Hindlimb muscle (tissue), 1 donor: ENCODE data around the gene IL37. TPM values are rescaled to one million over a fixed set of nuclear protein-coding genes. Genes with fewer than 3 reads are reported as not detected.

Experiments used
- DNase-seq: peaks from one replicate; pipeline ENCODE4 v3.0.0-alpha.2; 2013
- polyA plus RNA-seq: library from polyadenylated mRNA; unstranded; fragments of 120-200 nt; gene quantifications from one replicate; pipeline ENCODE4 v1.2.1, GENCODE V29; 2013; ENCODE audit not compliant: insufficient read length

IL37 gene
- polyA plus RNA-seq = not detected

DNA sequence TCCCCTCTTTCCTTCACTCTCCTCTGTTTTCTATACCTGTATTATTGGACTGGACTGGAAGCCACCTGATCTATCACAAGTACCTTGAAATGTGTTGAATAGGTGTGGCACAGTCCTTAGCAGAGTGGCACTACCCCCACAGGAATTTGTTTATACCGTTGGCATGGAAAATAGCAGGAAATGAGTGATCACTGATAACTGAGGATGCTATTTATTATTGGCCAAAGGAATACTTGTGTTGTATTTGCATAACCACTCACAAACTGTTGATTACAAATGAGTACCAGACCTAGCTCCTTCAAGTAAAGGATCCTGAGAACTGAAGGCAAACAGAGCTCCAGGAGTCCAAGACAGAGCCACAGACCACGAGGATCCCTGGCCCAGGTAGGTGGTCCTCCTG, at the start of gene IL37:
Gene IL37, plus strand, starts transcription at position 301 of the 400 bp plus-strand sequence. CDS start 1,848 bp downstream, outside the sequence.
- no peak for DNase-seq

- no peak for DNase-seq
These were observed 46.9 kb upstream of the IL37 start for GRCh38 chr2:112864072-112864471.

DNA sequence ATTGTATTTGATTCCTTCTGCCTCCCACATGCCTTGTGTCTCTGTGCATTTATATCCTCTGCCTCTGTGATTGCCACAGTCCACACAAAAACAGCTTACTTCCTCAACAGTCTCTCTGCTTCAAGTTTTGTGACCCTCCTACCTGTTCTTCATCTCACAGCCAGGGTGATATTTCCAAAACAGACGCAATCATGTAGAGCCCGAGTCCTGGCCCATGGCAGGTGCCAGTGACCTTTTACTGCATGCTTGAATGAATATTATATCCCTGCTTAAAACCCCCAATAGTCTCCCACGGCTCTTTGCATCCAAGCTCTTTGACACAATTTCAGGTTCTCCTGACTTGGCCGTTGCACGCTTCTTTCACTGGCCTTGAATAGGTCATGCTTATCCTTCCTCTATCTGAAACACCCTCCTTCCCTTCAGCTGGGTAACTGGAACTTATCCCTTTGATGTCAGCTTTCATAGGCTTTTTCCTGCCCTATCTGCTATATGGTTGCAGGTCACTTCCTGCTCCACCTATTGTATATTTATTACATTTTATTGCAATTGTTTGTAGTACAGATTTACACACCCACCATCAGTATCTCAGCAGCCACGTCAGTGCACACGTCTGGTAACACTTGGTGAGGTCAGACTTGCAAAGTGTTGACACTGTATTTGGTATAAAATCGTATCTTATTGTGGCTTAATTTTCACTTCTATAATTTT, 44.7 kb upstream of the IL37 start:
- no peak for DNase-seq

DNA sequence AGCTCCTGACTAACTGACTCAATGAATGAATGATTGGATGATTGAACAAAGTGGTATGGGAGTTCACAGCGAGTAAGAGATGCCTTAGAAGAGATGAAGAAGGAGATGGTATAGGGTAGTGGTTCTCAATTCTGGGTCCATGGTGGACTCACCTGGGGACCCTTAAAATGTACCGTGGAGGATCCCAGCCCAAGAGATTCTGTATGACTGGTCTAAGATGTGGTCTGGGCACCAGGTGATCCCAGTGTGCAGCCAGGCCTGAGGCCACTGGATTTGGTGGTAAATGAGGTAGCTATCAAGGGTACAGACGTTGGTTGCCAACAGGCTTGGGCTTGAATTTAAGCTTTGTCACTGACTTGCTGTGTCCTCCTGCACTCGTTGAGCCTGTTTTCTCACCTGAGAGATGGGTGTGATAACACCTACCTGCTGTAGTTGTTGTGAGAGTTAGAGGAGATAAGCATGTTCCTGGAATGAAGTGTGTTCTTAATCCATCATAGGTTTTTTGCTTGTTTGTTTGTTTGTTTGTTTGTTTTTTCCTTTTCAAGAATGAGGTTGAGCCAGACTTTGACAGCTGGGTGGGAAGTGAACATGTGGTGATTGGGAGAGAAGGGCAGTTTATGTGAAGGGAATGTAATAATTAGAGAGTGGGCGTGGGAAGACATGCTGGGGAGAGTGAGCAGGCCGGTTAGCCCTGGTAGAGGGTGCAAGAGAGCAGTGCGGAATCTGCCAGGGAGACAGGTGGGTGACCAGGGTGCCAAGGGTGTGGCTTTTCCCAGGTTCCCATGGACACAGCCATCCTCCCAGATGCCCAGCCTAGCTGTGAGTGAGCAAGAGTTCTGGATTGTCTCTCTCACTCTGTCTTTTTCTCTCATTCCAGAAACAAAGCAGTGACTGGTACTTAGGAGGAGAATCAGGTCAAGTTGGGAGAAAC, 43.0 kb upstream of the IL37 start:
- DNase-seq = no peak

DNA sequence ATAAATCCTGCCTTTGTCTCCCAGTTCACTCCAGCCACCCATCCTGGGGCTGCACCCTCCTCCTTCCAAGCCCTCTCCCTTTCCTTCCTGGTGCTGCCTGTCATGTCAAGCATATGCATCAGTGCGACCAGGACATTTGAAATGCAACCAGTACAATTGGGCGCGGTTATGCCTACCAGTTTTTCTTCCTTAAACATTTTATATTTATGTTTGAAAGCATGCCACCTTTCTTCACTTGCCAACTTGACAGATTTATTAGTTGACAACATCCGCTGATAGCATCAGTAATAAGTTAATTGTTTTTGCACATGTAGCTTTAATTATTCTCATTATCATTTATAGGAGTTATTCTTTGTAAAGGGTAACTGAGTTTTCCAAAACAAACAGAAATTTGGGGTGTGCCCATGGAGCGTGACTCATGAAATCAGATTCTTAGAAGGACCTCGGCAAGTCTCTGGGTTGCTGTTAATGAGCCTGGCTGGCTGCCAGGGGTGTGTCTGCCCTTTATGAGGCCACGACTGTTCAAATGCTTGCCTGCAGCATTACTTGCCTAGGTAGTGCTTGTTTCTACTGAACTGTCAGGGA, 41.6 kb upstream of the IL37 start:
- DNase-seq = no peak

- DNase-seq = no peak
These were observed 39.8 kb upstream of the IL37 start for GRCh38 chr2:112870841-112871835.

DNA sequence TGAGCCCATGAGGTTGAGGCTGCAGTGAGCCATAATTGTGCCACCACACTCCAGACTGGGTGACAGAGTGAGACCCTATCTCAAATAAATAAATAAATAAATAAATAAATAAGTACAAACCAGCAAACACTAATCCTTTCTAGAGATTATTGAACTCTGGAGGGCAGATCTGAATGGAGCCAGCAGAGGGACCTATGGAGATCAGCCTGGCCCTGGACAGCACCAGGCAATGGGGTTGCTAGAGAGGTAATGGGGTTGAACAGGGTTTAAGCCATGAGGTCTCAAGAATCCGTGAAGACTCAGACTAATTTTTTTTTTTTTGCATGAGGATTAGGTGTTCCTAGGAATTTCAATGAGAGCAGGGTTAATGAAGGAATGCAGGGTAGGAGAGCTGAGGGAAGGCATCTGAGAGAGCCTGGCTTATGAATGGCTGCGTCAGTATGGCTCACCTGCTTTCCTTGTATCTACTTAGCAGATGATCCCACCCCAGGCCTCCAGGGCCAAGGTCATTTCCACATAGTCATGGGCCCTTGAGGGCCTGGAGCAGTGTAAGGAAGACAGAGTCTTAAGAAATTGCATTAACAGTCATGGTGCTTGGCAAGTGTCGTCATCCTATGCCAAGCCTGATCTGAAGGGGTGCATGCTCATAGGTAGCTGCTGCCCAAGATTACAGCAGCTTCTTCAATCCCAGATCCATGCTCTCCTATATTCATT, 34.6 kb upstream of the IL37 start:
- DNase-seq = no peak

- DNase-seq = no peak
These were observed 34.0 kb upstream of the IL37 start for GRCh38 chr2:112876971-112877361.

DNA sequence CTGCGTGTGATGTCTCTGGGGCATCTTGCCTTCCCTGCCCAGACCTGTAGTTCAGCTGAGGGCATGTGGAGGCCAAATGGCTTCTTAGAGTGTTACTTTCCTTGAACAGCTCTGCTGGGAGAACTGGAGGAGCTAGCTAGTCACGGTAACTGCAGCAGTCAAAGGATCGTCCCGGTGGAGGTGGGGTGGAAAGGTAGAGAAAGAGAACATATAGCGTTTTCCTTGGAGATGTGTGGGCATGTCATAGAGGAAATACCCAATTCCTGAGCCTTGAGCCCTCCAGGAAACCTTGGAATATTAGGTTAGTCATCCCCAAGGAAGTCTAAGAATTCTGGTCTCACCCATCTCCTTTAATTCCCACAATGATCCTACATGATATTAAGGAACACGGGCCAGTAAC, 33.5 kb upstream of the IL37 start:
- no peak for DNase-seq

DNA sequence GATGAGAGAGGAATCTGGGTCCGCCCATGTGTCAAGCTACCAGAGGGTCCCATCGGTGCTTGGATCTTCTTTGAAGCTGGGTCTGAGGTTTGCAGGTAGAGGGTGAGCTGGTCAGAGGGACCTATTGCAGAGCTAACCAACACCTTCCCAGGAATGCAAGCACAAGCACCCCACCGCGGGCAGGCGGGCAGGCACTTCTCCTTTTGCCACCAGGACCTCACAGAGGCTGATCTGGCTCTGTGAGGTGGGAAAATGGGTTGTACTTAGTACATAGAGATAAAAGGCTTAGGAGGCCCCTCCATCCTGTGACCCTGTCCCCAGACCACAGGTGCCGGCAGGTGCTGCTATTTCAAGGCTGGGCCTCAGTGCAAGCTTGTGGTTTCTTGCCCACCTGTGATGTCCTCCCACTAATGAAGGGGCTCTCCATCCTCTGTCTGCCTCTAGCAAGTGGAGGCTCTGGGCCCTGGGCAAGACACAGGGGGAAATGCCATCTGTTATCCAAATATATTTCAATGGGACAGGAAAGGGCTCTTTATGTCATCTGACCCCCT, 31.4 kb upstream of the IL37 start:
- DNase-seq = no peak

DNA sequence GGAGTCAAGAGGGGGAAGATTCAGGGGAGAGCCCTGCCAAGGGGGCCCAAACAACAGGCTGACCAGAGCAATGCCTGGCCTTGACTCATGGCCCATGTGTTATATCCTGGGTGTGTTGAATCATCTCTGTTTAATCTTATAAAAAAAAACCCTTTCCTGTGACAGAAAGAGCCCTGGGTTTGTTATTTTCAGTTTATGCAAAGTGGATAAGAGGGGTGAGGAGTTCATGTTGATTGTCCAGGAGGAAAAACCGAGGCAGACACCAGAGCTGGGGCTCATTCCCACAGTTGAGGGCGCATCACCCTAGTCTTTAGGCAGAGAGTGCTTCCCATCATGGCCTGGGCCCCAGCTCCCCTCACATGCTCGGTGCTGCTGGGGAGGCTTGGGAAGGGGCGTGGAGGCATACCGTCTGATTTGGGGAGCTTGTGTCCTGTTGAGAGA, 30.9 kb upstream of the IL37 start:
- DNase-seq = no peak

GRCh38 chr2:112880696-112881095, 30.3 kb upstream of the IL37 start:
- no peak for DNase-seq

DNA sequence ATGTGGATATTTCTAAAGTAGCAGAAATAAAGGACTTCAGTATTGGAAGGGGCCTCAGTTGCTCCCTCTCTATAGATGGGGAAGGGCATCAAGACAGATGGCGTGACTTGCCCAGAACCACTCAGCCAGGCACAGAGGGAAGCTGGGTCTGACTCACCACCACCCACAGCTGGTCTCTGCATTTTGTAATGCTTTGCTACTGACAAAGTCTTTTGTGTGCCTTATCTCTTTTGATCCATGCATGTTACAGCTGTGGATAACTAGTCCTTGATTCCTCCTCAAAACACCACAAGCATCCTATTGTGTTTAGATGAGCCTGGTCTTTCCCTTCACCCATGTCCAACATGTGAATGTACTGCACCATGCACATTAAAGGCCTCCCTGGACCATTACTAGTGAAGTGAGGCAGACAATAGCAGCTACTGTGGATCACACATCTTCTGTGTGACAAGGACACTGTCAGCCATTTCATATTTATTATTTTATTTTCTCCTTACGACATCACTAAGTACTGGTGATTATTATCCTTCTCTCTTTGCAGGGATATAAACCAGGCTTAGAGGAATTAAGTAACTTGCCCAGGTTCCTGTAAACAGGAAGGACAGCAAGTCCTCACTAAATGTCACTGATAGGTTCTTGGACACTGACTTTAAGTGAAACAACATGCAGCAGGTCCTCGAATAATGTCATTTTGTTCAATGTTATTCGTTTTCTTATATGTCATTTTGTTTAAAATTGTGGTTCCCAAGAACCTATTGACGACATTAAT, 29.6 kb upstream of the IL37 start:
- no peak for DNase-seq

DNA sequence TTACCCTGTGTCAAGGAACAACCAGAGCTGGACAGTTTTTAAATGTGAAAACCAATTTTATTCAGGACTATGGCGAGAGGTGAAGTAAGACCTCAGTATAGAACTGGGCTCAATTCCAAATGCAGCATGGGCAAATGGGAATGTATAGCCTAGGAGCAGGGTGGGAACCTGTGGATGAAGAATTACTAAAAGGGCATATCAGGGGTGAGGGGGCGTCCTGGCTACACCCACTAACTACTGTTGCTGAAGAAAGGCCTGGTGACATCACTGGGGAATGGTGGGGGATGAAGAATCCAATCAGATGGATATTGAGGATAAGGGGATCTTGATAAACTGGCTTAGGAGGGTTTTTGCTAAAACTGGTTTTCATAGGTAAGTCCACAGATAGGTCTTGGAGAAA, 27.3 kb upstream of the IL37 start:
- DNase-seq = no peak

GRCh38 chr2:112884869-112885505, 26.0 kb upstream of the IL37 start:
- DNase-seq = no peak

DNA sequence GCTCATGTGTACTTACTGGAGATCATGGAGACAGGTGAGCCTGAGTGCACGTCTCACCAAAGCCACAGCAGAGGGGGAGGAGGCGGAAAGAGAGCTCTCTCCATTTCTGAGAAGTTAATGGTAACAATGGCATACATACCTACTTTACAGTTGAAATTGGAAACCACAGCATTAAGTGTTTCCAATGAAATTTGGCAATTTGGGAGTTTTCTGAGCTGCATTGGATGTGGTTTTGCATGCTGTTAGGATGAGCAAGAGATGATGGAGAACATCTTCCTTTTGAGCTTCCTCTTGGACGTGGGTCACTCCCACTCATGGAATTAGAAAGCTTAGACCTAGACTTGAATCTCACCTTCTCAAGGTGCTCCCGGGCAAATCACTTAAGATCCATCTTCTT, 25.5 kb upstream of the IL37 start:
- no peak for DNase-seq

GRCh38 chr2:112886291-112886690, 24.7 kb upstream of the IL37 start:
- no peak for DNase-seq

DNA sequence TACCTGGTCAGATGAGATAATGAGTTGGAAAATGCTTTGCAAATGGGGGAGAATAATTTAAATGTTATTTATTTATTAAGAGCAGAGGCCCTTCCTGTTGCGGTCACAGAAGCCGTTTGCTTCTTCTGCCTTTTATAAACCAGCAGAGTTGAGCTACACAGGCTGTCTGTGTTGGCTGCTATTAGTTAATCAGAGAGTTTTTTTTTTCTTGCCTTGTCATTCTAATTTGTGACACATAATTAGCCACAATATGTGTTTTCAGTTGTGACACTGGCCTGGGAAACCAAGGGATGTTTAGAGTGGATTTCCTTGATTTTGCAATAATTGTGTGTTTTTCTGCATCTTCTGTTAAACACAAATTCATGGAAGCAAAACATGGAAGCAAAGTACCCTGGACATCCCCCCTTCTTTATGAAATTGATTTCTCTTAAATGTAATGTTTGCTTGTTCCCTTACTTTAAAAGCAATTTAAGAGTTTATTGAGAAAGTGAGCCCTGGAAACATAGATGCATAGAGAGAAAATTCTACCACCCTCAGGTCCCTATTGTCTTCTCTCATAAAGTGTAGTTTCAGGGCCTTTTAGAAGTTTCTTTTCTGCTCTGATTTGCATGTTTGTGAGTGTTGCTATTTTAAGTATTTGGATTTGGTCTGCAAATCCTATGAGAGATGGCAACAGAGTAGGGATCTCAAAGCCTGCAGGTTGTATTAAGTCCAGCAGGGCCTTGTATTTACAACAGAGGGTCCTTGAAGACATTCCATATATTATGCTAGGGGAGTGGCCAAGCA, 22.8 kb upstream of the IL37 start:
- no peak for DNase-seq

GRCh38 chr2:112889976-112890375, 21.0 kb upstream of the IL37 start:
- no peak for DNase-seq
